Panc1 (cell line): ENCODE results near the gene ATP2C1. TPM values are rescaled to one million over a fixed set of nuclear protein-coding genes. Genes with fewer than 3 reads are reported as not detected.

Source experiments
- ATAC-seq: fragments of 200-7000 bp; cut with Tn5 transposase; 2 replicates; pipeline ENCODE4 v1.9.1; 2020; ENCODE audit warnings: mild to moderate bottlenecking, moderate library complexity
- BruUV-seq: library from RNA; stranded (reverse); fragments of 400-500 nt; replicated peaks from 2 replicates; lab custom pipeline; 2021; lab: Mats Ljungman, UMichigan
- CTCF ChIA-PET: fragments of 300-600 bp; sonication (Branson Sonifier 250); formaldehyde crosslinking; loops from one replicate; lab custom pipeline; 2022; ENCODE audit warnings: antibody characterized with exemption; lab: Charles Lee
- POLR2A ChIA-PET: fragments of 300-600 bp; sonication (Branson Sonifier 250); formaldehyde crosslinking; loops from one replicate; lab custom pipeline; 2022; ENCODE audit warnings: antibody characterized with exemption; lab: Charles Lee
- DNase-seq: peaks from one replicate; pipeline ENCODE4 v3.0.0-alpha.2; 2010; ENCODE audit warnings: low read depth, low spot score
- H3K27ac ChIP-seq: 2 replicates; pipeline ENCODE4 v1.5.1; 2011; ENCODE audit warnings: mild to moderate bottlenecking, low read length, inconsistent platforms
- H3K27me3 ChIP-seq: fragments of 200-500 bp; sonication (Bioruptor generic); 2 replicates; pipeline ENCODE4 v1.6.0; 2014; ENCODE audit warnings: low read length, inconsistent platforms; ENCODE audit not compliant: control insufficient read depth, insufficient read depth
- H3K36me3 ChIP-seq: fragments of 200-500 bp; sonication (Bioruptor generic); 2 replicates; pipeline ENCODE4 v1.5.1; 2014; ENCODE audit warnings: inconsistent platforms, mild to moderate bottlenecking, low read length, moderate library complexity; ENCODE audit not compliant: control insufficient read depth, insufficient read depth
- H3K4me1 ChIP-seq: 2 replicates; pipeline ENCODE4 v1.5.1; 2011; ENCODE audit warnings: inconsistent platforms, mild to moderate bottlenecking, low read length, moderate library complexity; ENCODE audit not compliant: control insufficient read depth, insufficient read depth
- H3K4me3 ChIP-seq, 2 experiments: 2 replicates each; pipeline ENCODE4 v1.5.1; 2011 to 2012; ENCODE audit warnings: low read depth in 2 of 2, low read length in 2 of 2, mild to moderate bottlenecking in 2 of 2, inconsistent platforms in 1 of 2, moderate library complexity in 1 of 2
- H3K9me3 ChIP-seq: fragments of 200-500 bp; sonication (Bioruptor generic); 2 replicates; pipeline ENCODE4 v1.5.1; 2014; ENCODE audit warnings: low read depth, mild to moderate bottlenecking, inconsistent platforms, low read length, moderate library complexity; ENCODE audit not compliant: control insufficient read depth, insufficient read depth
- POLR2AphosphoS5 ChIP-seq: IDR thresholded peaks from 2 replicates; pipeline ENCODE4 v1.6.1; 2012; ENCODE audit warnings: mild to moderate bottlenecking, low read depth, low read length, moderate library complexity
- REST ChIP-seq, 2 experiments: IDR thresholded peaks; 2 replicates each; pipeline ENCODE4 v1.6.1; 2011 to 2012; ENCODE audit warnings: low read depth in 2 of 2, control low read depth in 1 of 2, low read length in 1 of 2, mild to moderate bottlenecking in 1 of 2, moderate library complexity in 1 of 2; ENCODE audit not compliant: insufficient read depth in 1 of 2
- SIN3A ChIP-seq: IDR thresholded peaks from 2 replicates; pipeline ENCODE4 v1.6.1; 2012; ENCODE audit warnings: low read depth, mild to moderate bottlenecking, low read length, moderate library complexity, borderline replicate concordance; ENCODE audit not compliant: insufficient read depth
- TCF7L2 ChIP-seq: IDR thresholded peaks from 2 replicates; pipeline ENCODE4 v1.6.1; 2011; ENCODE audit warnings: mild to moderate bottlenecking, low read depth, low read length, inconsistent platforms
- in situ Hi-C: cut with HindIII; loops from 2 replicates; pipeline ENCODE4 v1.10.0; 2016; ENCODE audit warnings: low sequenced_read_pairs, low pct_unique_long_range_greater_than_20kb
- intact Hi-C: fragments of 100-400 bp; cut with micrococcal nuclease; formaldehyde crosslinking; loops from one replicate; pipeline ENCODE4 v1.10.0; 2022; ENCODE audit not compliant: unreplicated experiment
- total RNA-seq: library from RNA; stranded (reverse); gene quantifications from one replicate; pipeline ENCODE4 v1.2.1, GENCODE V29; 2021; ENCODE audit not compliant: unreplicated experiment
- TF ChIP-seq, protein P1 (sequence below): fragments of 450-650 bp; IDR thresholded peaks from 2 replicates; pipeline ENCODE4 v1.5.1; 2017; ENCODE audit warnings: mild to moderate bottlenecking

The ATP2C1 gene
- total RNA-seq, 1 experiment from 2014 or later, result 101 TPM

- ChIA-PET POLR2A (interaction anchor here (0.6 kb wide), 1 partner anchor 947 kb away, joined by 3 read pairs; no protein-coding TSS in a partner anchor), CTCF (no interaction called here)
- H3K27ac ChIP-seq, result peak overlapping the region; percentile 84
- no peak for DNase-seq
- H3K36me3 ChIP-seq, result no peaks in the 10 kb centered on the region; the same call in 1 of the 2 replicates
- no peak for TF ChIP-seq REST (IDR thresholded peaks at IDR 0.05; ENCODE audit: insufficient read depth in 1 of 2, low read depth in 2 of 2, low read length in 1 of 2)
- TF ChIP-seq, protein P1, sequence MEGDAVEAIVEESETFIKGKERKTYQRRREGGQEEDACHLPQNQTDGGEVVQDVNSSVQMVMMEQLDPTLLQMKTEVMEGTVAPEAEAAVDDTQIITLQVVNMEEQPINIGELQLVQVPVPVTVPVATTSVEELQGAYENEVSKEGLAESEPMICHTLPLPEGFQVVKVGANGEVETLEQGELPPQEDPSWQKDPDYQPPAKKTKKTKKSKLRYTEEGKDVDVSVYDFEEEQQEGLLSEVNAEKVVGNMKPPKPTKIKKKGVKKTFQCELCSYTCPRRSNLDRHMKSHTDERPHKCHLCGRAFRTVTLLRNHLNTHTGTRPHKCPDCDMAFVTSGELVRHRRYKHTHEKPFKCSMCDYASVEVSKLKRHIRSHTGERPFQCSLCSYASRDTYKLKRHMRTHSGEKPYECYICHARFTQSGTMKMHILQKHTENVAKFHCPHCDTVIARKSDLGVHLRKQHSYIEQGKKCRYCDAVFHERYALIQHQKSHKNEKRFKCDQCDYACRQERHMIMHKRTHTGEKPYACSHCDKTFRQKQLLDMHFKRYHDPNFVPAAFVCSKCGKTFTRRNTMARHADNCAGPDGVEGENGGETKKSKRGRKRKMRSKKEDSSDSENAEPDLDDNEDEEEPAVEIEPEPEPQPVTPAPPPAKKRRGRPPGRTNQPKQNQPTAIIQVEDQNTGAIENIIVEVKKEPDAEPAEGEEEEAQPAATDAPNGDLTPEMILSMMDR, result no peak
- no peak for ATAC-seq
- in situ Hi-C loops, result no loop called here
- peak overlapping the region; percentile 93 for H3K4me3 ChIP-seq
- H3K9me3 ChIP-seq, result no peaks in the 10 kb centered on the region
- intact Hi-C loops, result no loop called here
- no TSS peak for BruUV-seq
- peaks cover 28% of the 10 kb centered on the region for H3K4me1 ChIP-seq
- no peaks in the 10 kb centered on the region for H3K27me3 ChIP-seq
These were observed 1.0 kb downstream of the ATP2C1 start for GRCh38 chr3:130894986-130895280.

GRCh38 chr3:130895690-130896488 lies 2.0 kb downstream of the ATP2C1 start:
- no TSS peak for BruUV-seq
- CTCF ChIA-PET, result no interaction called here
- Histone ChIP-seq H3K27ac (peak overlapping the region; percentile 84), H3K27me3 (no peaks in the 10 kb centered on the region), H3K36me3 (no peaks in the 10 kb centered on the region; the same call in 1 of the 2 replicates), H3K4me3 (peak overlapping the region; percentile 93), H3K4me1 (peaks cover 32% of the 10 kb centered on the region), H3K9me3 (no peaks in the 10 kb centered on the region)
- ATAC-seq, result no peak
- POLR2A ChIA-PET, result no interaction called here
- intact Hi-C loops (no loop called here), in situ Hi-C loops (no loop called here)
- no peak for TF ChIP-seq REST (IDR thresholded peaks at IDR 0.05; ENCODE audit: insufficient read depth in 1 of 2, low read depth in 2 of 2, low read length in 1 of 2)
- TF ChIP-seq, protein P1, result no peak
- no peak for TF ChIP-seq SIN3A
- no peak for TF ChIP-seq POLR2AphosphoS5
- no peak for TF ChIP-seq TCF7L2
- no peak for DNase-seq
